Measurements from ENCODE around the gene C1QTNF2.

GRCh38 chr5:160356550-160357347 lies 13.7 kb downstream of the C1QTNF2 start:
- TF ChIP-seq POLR2A (IDR thresholded peaks at IDR 0.05) (no peak), CTCF (IDR thresholded peaks at IDR 0.05) (no peak)
